HepG2 (cell line): ENCODE data around the gene IL1RAPL2. TPM values are rescaled to one million over a fixed set of nuclear protein-coding genes. Genes with fewer than 3 reads are reported as not detected.

ENCODE experiments used
- ATAC-seq: fragments of 200-7000 bp; cut with Tn5 transposase; 3 replicates; pipeline ENCODE4 v1.9.1; 2020; ENCODE audit warnings: mild to moderate bottlenecking, moderate library complexity
- BruUV-seq: library from RNA; stranded (reverse); fragments of 400-500 nt; replicated peaks from 2 replicates; lab custom pipeline; 2021; lab: Mats Ljungman, UMichigan
- CTCF ChIA-PET: fragments of 300-600 bp; formaldehyde crosslinking; extraction: SDS; loops from one replicate; lab custom pipeline; 2021; ENCODE audit warnings: low total read pairs, inconsistent platforms, low intra/inter-chr PET ratio; lab: Yijun Ruan, JAX
- POLR2A ChIA-PET: fragments of 350-600 bp; sonication (Branson Sonifier 250); formaldehyde crosslinking; loops from one replicate; lab custom pipeline; 2020; ENCODE audit warnings: antibody characterized with exemption, inconsistent platforms; lab: Yijun Ruan, JAX
- DNase-seq: peaks from one replicate; pipeline ENCODE4 v3.0.0-alpha.2; 2015; ENCODE audit warnings: low spot score
- FAIRE-seq: peaks from 3 replicates; lab custom pipeline; 2011; peaks lifted over from hg19 to GRCh38; lab: Jason Lieb, UNC
- H2AFZ ChIP-seq: one replicate; pipeline ENCODE4 v1.6.1; 2011; ENCODE audit warnings: low read length, inconsistent platforms
- H3K27ac ChIP-seq: fragments of 300-600 bp; 3 replicates; pipeline ENCODE4 v1.8.0; 2011; ENCODE audit warnings: mixed run types, mild to moderate bottlenecking, mixed read lengths, low read length, inconsistent platforms; ENCODE audit not compliant: insufficient read depth; ENCODE audit errors: extremely low read length
- H3K27me3 ChIP-seq, 2 experiments: fragments of 200-600 bp in 1 of 2; 2 replicates in 1 of 2; 3 replicates in 1 of 2; pipeline versions ENCODE4 v1.6.0 to v1.8.0; 2011; ENCODE audit warnings: low read length in 2 of 2, mild to moderate bottlenecking in 2 of 2, moderate library complexity in 2 of 2, inconsistent platforms in 1 of 2; ENCODE audit not compliant: insufficient read depth in 2 of 2, control insufficient read depth in 1 of 2
- H3K36me3 ChIP-seq, 2 experiments: fragments of 200-600 bp in 1 of 2; replicated peaks in 1 of 2; 2 replicates in 1 of 2; 3 replicates in 1 of 2; pipeline versions ENCODE4 v1.5.1 to v1.8.0; 2011; ENCODE audit warnings: low read length in 2 of 2, inconsistent platforms in 1 of 2; ENCODE audit not compliant: insufficient read depth in 2 of 2, control insufficient read depth in 1 of 2
- H3K4me1 ChIP-seq: 2 replicates; pipeline ENCODE4 v1.5.1; 2012; ENCODE audit warnings: low read length, inconsistent platforms; ENCODE audit not compliant: insufficient read depth
- H3K4me2 ChIP-seq: 2 replicates; pipeline ENCODE4 v1.6.0; 2011; ENCODE audit warnings: low read depth, low read length, inconsistent platforms
- H3K4me3 ChIP-seq, 3 experiments: fragments of 200-600 bp in 1 of 3; sonication (generic), shearing (Covaris generic) in 1 of 3; replicated peaks in 1 of 3; 2 replicates each; pipeline ENCODE4 v1.5.1; 2011 to 2016; ENCODE audit warnings: low read length in 3 of 3, inconsistent platforms in 2 of 3, low read depth in 2 of 3, mild to moderate bottlenecking in 2 of 3, control low read depth in 1 of 3, mixed read lengths in 1 of 3; ENCODE audit not compliant: insufficient read depth in 1 of 3
- H3K79me2 ChIP-seq: one replicate; pipeline ENCODE4 v1.6.1; 2011; ENCODE audit warnings: low read length, inconsistent platforms; ENCODE audit not compliant: insufficient read depth
- H3K9ac ChIP-seq: 2 replicates; pipeline ENCODE4 v1.6.0; 2011; ENCODE audit warnings: mild to moderate bottlenecking, low read depth, low read length, inconsistent platforms; ENCODE audit not compliant: insufficient read depth
- H3K9me3 ChIP-seq: 2 replicates; pipeline ENCODE4 v1.5.1; 2012; ENCODE audit warnings: mild to moderate bottlenecking, low read length
- H4K20me1 ChIP-seq: 2 replicates; pipeline ENCODE4 v1.6.0; 2011; ENCODE audit warnings: inconsistent platforms, mild to moderate bottlenecking, low read length, moderate library complexity; ENCODE audit not compliant: insufficient read depth
- JUN ChIP-seq: sonication (generic); formaldehyde crosslinking; IDR thresholded peaks from 2 replicates; pipeline ENCODE4 v1.4.0; 2020; ENCODE audit warnings: mild to moderate bottlenecking, missing genetic modification reagents
- MTA1 ChIP-seq: sonication (generic); formaldehyde crosslinking; IDR thresholded peaks from 2 replicates; pipeline ENCODE4 v1.4.0; 2020; ENCODE audit warnings: missing genetic modification reagents, mild to moderate bottlenecking, borderline replicate concordance
- PRPF4 ChIP-seq: fragments of 200-400 bp; formaldehyde crosslinking; IDR thresholded peaks from 2 replicates; pipeline ENCODE4 v1.6.1; 2016; ENCODE audit warnings: low read length, low read depth; ENCODE audit not compliant: poor library complexity, severe bottlenecking
- RNF2 ChIP-seq: fragments of 450-650 bp; conservative IDR thresholded peaks from 2 replicates; pipeline ENCODE4 v1.6.1; 2016; ENCODE audit warnings: low read depth
- ZNF619 ChIP-seq: sonication (generic); formaldehyde crosslinking; IDR thresholded peaks from 2 replicates; pipeline ENCODE4 v1.4.0; 2020; ENCODE audit warnings: mild to moderate bottlenecking, missing genetic modification reagents
- ZNF891 ChIP-seq: sonication (generic); formaldehyde crosslinking; IDR thresholded peaks from 2 replicates; pipeline ENCODE4 v1.5.0; 2020; ENCODE audit warnings: mild to moderate bottlenecking, missing genetic modification reagents
- in situ Hi-C: cut with HindIII; loops from 2 replicates; pipeline ENCODE4 v1.10.0; 2017; ENCODE audit warnings: low pct_unique_long_range_greater_than_20kb; ENCODE audit not compliant: extremely low pct_ligation_motif_present
- intact Hi-C: fragments of 100-400 bp; cut with micrococcal nuclease; formaldehyde crosslinking; loops from one replicate; pipeline ENCODE4 v1.10.0; 2022; ENCODE audit not compliant: unreplicated experiment
- polyA plus RNA-seq, 8 experiments: library from polyadenylated mRNA; depleted of rRNA in 3 of 8; stranded (reverse) in 7 of 8; unstranded in 1 of 8; fragments of >200 nt; fragmentation: Illumina TruSeq in 4 of 8; extraction: Trizol in 4 of 8; gene quantifications; 2 replicates each; pipeline versions ENCODE4 v1.2.1 to v1.2.3, GENCODE V29; 2011 to 2016; ENCODE audit warnings: low read depth in 4 of 8, missing spikeins in 1 of 8, mixed read lengths in 1 of 8; ENCODE audit not compliant: insufficient read depth in 1 of 8
- total RNA-seq, 5 experiments: library from RNA; depleted of rRNA; stranded (reverse); fragments of >200 nt; fragmentation: Illumina TruSeq; extraction: Trizol; gene quantifications; 2 replicates each; pipeline ENCODE4 v1.2.3, GENCODE V29; 2016; ENCODE audit warnings: low read depth in 1 of 5
- TF ChIP-seq, protein P1 (sequence below): sonication (generic); formaldehyde crosslinking; IDR thresholded peaks from 2 replicates; pipeline ENCODE4 v1.5.0; 2020; ENCODE audit warnings: missing genetic modification reagents
- TF ChIP-seq, protein P2 (sequence below): sonication (generic); formaldehyde crosslinking; IDR thresholded peaks from 2 replicates; pipeline ENCODE4 v1.9.0; 2021; ENCODE audit warnings: missing genetic modification reagents, borderline replicate concordance
- TF ChIP-seq, protein P3 (sequence below): sonication (generic); formaldehyde crosslinking; IDR thresholded peaks from 2 replicates; pipeline ENCODE4 v1.4.0; 2020; ENCODE audit warnings: missing genetic modification reagents; ENCODE audit errors: not compliant biosample characterization

The IL1RAPL2 gene
- total and polyA plus RNA-seq, 2 of the 13 experiments (the other 11 are each of a cell fraction or from before 2014, with no cell fraction given), result not detected

DNA sequence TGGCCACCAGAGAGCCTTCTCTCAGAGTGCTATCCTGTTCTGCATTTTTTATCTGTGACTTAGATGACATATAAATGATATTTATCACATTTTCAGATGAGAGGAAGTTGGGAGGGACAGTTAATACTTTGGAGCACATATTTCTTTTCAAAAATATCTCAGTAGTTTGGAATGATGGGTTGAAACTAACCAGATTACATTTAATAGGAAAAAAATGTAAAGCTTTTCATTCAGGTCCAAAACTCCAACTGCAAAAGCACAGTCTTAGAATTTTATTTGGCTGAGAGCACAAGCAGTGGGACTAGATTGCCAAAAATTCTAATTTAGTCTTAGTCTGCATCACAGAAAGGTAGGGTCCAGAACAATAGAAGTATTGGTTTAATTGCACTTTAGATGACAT lies 902.7 kb downstream of the IL1RAPL2 start:
- H2AFZ ChIP-seq, result no peak overlapping the region
- no peaks in the 10 kb centered on the region for H4K20me1 ChIP-seq
- no peaks in the 10 kb centered on the region for H3K9me3 ChIP-seq
- no peak overlapping the region for H3K9ac ChIP-seq
- H3K36me3 ChIP-seq, result no peaks in the 10 kb centered on the region
- DNase-seq (no peak), ATAC-seq (no peak), FAIRE-seq (no peak)
- no peak for TF ChIP-seq RNF2
- TF ChIP-seq, protein P1, sequence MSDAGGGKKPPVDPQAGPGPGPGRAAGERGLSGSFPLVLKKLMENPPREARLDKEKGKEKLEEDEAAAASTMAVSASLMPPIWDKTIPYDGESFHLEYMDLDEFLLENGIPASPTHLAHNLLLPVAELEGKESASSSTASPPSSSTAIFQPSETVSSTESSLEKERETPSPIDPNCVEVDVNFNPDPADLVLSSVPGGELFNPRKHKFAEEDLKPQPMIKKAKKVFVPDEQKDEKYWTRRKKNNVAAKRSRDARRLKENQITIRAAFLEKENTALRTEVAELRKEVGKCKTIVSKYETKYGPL, result no peak
- no peak for TF ChIP-seq ZNF891 (CRISPR knock-in tag)
- TF ChIP-seq JUN, result no peak
- TF ChIP-seq MTA1 (CRISPR knock-in tag), result no peak
- TF ChIP-seq, protein P2, sequence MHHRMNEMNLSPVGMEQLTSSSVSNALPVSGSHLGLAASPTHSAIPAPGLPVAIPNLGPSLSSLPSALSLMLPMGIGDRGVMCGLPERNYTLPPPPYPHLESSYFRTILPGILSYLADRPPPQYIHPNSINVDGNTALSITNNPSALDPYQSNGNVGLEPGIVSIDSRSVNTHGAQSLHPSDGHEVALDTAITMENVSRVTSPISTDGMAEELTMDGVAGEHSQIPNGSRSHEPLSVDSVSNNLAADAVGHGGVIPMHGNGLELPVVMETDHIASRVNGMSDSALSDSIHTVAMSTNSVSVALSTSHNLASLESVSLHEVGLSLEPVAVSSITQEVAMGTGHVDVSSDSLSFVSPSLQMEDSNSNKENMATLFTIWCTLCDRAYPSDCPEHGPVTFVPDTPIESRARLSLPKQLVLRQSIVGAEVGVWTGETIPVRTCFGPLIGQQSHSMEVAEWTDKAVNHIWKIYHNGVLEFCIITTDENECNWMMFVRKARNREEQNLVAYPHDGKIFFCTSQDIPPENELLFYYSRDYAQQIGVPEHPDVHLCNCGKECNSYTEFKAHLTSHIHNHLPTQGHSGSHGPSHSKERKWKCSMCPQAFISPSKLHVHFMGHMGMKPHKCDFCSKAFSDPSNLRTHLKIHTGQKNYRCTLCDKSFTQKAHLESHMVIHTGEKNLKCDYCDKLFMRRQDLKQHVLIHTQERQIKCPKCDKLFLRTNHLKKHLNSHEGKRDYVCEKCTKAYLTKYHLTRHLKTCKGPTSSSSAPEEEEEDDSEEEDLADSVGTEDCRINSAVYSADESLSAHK, result no peak
- TF ChIP-seq ZNF619 (CRISPR knock-in tag), result no peak
- no peak for TF ChIP-seq PRPF4
- TF ChIP-seq, protein P3, sequence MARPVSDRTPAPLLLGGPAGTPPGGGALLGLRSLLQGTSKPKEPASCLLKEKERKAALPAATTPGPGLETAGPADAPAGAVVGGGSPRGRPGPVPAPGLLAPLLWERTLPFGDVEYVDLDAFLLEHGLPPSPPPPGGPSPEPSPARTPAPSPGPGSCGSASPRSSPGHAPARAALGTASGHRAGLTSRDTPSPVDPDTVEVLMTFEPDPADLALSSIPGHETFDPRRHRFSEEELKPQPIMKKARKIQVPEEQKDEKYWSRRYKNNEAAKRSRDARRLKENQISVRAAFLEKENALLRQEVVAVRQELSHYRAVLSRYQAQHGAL, result no peak
- H3K27ac ChIP-seq, result no peak overlapping the region
- CTCF ChIA-PET, result no interaction called here
- BruUV-seq, result no TSS peak
- in situ Hi-C loops (no loop called here), intact Hi-C loops (no loop called here)
- POLR2A ChIA-PET, result no interaction called here
- no peak overlapping the region for H3K4me2 ChIP-seq
- H3K27me3 ChIP-seq, result no peaks in the 10 kb centered on the region
- H3K4me1 ChIP-seq, result no peaks in the 10 kb centered on the region
- H3K79me2 ChIP-seq, result no peaks in the 10 kb centered on the region
- no peak overlapping the region for H3K4me3 ChIP-seq
